Measurements from ENCODE around the gene FNTB. TPM values are rescaled to one million over a fixed set of nuclear protein-coding genes. Genes with fewer than 3 reads are reported as not detected.

FNTB gene
- total RNA-seq, 1 experiment from 2014 or later = 14.2 TPM

GRCh38 chr14:64993266-64993930 lies 6.7 kb downstream of the FNTB start (continued):
- no peak for TF ChIP-seq STAT6 (CRISPR knock-in tag; conservative IDR thresholded peaks at IDR 0.05; ENCODE audit: low read depth)
- no peak for TF ChIP-seq ZNF423 (CRISPR knock-in tag; IDR thresholded peaks at IDR 0.05)
- no peak for TF ChIP-seq NR2C2 (CRISPR knock-in tag; IDR thresholded peaks at IDR 0.05)
- TF ChIP-seq E2F1 (CRISPR knock-in tag; IDR thresholded peaks at IDR 0.05) = no peak
- TF ChIP-seq ZNF121 (CRISPR knock-in tag; IDR thresholded peaks at IDR 0.05) = no peak

GRCh38 chr14:64994540-64994939 lies 7.8 kb downstream of the FNTB start:
- no peaks in the 10 kb centered on the region for H3K27me3 Mint-ChIP-seq (ENCODE audit: low read depth)
- ATAC-seq (no peak), DNase-seq (ENCODE audit: low spot score) (no peak)
- CTCF ChIA-PET = interaction anchor here (1.1 kb wide), 1 partner anchor 25 kb away, joined by 3 read pairs; no protein-coding TSS in a partner anchor
- H3K36me3 Mint-ChIP-seq = no peaks in the 10 kb centered on the region
- peaks cover 32% of the 10 kb centered on the region for H3K4me1 Mint-ChIP-seq
- POLR2A ChIA-PET = interaction anchor here (0.6 kb wide), 1 partner anchor 38 kb away, joined by 3 read pairs; no protein-coding TSS in a partner anchor
- no peak overlapping the region for H3K27ac Mint-ChIP-seq
- no peaks in the 10 kb centered on the region for H3K9me3 Mint-ChIP-seq
- H3K4me3 Mint-ChIP-seq = no peak overlapping the region
- TF ChIP-seq ATF3 (CRISPR knock-in tag; conservative IDR thresholded peaks at IDR 0.05) = no peak
- TF ChIP-seq USF1 (CRISPR knock-in tag; IDR thresholded peaks at IDR 0.05) = no peak
- no peak for TF ChIP-seq ZNF281 (CRISPR knock-in tag; IDR thresholded peaks at IDR 0.05)
- TF ChIP-seq EMX1 (CRISPR knock-in tag; IDR thresholded peaks at IDR 0.05) = no peak
- no peak for TF ChIP-seq PRRX2 (CRISPR knock-in tag; IDR thresholded peaks at IDR 0.05)
- no peak for TF ChIP-seq ATF6 (CRISPR knock-in tag; IDR thresholded peaks at IDR 0.05)
- no peak for TF ChIP-seq FOXP4 (CRISPR knock-in tag; IDR thresholded peaks at IDR 0.05)
- TF ChIP-seq TEAD4 (CRISPR knock-in tag; IDR thresholded peaks at IDR 0.05) = no peak
- no peak for TF ChIP-seq IRF1 (CRISPR knock-in tag; IDR thresholded peaks at IDR 0.05)
- no peak for TF ChIP-seq CBFB (CRISPR knock-in tag; IDR thresholded peaks at IDR 0.05; ENCODE audit: low read depth)
- no peak for TF ChIP-seq HMGA2 (CRISPR knock-in tag; IDR thresholded peaks at IDR 0.05)
- no peak for TF ChIP-seq ZNF425 (CRISPR knock-in tag; conservative IDR thresholded peaks at IDR 0.05)
- no peak for TF ChIP-seq ZBTB43 (CRISPR knock-in tag; IDR thresholded peaks at IDR 0.05)
- no peak for TF ChIP-seq ZNF121 (CRISPR knock-in tag; IDR thresholded peaks at IDR 0.05)
- TF ChIP-seq NFATC4 (CRISPR knock-in tag; IDR thresholded peaks at IDR 0.05) = no peak
